Astrocyte of the hippocampus (primary cell): ENCODE data around the gene FUT7.
"Not testable (repeated sequence)": the region's sequence is repeated elsewhere in the genome, so short reads cannot be mapped to it uniquely, and the experiment has no call there.

Source experiments
- DNase-seq: peaks from one replicate; pipeline ENCODE4 v3.0.0; 2011; ENCODE audit warnings: low read depth, low spot score

Gene FUT7

DNA sequence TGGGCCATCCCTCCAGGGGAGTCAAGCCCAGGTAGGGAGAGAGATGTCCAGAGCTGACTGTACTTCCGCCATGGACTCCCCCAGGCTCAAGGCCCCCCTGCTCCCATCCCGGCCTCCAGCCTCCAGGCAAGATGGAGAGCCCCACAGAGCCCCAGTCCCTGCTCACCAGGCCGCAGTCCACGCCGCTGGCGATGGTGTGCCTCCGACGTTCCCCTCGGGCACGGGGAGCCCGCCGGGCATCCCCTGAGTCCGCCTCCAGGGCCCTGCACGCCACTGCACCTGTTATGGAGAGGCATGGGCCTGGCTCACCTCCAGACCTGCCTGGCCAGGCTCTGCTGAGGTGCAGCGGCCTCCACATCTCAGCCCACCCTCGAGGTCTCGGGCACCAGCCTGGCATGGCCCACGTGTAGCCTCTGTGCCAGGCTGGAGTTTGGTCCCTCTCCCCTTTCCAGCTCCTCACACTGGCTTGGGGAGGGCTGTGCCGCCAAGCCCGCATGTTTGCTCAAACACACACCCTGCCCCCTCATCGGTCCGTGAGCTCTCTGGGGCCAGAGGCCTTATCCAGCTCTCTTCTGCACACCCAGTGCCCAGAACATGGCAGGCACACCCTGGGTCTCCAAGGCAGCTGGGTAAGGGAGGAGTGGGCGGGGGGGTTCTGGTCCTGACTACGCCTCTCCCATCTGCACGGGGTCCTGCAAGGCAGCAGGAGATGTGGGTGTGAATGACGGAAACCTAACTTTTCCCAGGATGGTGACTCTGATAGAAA is 34.4 kb upstream of the FUT7 start:
- DNase-seq: no peak

DNA sequence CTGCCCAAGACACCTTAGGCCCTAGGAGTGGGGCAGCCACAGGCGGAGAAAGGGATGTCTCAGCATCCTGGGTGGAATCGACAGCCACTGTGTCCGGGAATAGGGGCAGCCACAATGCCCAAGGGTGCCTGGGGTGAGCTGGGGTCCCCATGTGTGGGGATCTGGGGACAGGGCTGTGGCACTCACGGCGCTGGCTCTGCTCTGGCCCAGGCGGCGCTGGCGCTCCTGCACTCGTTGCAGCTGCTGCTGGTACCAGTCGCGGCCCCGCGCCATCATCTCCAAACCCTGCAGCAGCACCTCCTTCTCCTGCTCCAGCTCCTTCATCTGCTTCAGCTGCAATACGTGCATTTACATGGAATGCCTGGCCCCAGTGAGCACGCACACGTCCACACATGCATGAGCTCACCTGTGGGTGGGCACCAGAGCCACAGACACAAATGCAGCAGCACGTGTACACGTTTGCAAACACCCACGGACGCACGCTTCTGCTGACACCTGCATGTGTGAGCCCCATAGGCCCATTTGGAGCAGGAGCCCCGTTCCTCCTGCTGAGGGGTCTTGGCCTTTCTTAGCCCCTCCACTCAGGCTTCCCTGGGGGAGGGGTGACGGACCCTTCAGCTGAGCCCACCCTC is 33.6 kb upstream of the FUT7 start:
- no peak for DNase-seq

DNA sequence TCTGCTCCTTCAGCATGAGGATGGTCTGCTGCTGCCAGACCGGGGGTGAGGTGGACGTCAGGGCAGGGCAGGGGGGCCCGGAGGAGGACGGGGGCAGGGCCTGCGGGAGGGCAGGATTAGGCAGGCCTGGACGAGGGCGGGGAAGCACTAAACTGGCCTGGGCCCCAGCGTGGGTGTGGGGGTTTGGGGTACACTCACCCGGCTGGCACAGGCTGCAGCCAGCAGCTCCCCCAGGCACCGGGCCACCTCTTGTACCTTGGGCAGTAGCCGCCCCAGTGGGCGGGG is 32.9 kb upstream of the FUT7 start:
- DNase-seq: no peak

DNA sequence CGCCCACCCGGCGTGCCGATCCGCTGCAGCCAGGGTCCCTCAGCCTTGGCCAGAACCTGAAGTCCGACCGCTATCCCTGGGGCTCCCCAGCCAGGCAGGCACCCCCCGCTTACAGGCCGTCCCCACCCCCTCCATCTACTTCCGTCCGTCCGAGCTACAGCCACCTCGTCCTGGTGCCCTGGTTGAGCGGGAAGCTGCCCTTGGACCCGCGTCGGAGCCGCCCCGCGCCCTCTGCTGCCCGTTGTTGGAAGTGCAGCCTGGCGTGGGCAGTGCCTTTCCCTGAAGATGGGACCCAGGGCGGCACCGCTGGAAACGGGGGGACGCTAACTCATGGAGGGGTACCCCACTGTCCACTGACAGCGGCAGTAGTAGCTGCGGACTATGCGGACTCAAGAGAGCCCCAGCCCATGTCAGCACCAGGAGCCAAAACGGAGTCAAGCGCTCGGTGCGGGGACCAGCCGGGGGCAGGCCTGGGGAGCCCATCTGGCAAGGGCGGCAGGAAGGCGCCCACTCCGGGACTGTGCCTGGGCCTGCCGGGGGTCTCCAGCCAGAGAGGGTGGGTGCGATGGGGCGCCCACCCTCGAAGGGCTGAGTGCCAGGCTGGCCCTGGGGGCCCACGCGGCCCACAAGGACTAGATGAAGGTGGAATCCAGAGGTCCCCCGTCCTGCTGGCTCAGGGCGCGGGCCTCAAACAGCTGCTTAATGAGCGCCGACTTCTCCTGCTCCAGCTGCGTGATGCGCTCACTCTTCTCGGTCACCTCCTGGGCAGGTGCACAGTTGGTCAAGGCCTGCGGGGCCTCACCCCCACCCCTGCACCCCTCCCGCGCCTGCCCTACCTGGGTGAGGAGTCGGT is 32.4 kb upstream of the FUT7 start:
- DNase-seq: peak; percentile 74

DNA sequence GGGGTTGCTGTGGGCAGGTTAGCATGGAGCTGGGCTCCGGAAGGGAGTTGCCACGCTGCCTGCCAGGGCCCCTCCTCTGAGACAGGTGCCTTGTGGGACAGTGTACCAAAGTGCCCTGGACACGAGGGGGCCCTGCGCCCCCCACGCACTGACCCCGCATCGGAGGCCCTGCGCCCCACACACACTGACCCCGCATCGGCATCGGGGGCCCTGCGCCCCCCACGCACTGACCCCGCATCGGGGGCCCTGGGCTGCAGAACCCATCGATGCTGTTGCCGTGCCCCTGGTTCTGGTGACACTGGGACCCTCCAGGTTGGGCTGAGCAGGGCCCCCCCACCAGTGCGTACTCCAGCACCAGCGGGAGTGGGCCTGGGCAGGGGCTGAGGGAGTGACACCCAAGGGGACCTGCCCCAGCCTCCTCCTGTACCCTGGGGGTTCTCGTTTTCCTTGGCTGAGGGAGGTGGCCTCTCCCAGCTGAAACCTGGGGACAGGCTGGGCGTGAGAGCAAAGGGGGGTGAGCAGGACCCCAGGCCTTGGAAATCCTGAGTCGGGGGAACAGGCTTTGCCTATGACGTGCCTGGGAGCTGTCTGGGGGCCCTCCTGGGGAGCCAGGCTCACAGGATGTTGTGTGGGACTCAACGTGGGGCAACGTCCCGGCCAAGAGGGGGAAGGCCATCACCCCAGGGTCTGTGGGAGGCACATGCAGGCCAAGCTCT is 31.6 kb upstream of the FUT7 start:
- no peak for DNase-seq

DNA sequence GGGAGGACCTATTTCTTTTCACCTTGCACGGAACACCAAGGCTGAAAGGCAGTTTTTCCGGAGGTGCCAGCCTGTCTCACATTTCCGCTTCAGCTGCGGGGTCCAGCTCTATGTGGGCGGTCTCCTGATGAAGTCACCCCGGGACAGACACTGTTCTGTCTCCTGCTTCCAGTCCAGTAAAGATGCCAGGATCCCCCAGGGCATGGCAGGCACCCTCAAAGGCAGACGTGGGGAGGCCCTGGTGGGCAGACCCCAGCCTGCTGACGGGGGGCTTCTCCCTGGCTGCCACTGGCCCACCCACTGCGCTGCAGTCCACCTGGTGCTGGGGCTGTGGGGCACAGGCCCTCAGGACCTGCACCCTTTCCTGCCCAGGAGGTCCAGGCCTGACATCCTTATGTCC is 30.9 kb upstream of the FUT7 start:
- not testable (repeated sequence) for DNase-seq

DNA sequence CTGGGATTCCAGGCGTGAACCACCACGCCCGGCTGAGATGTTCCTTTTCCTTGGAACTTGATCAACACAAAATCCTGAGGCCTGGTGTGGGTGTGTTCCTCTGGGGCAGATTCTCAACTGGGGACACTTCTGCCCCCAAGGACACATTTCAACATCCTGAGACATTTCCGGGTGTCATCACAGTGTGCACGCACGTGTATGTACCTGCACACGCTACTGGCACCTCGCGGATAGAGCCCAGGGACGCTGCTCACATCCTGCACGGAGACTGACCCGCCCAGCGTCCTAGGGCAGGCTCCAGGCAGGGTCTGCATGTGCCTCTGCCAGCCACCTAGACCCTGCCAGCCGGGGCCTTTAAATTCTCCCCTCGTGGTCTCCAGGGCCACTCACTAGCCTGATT is 30.5 kb upstream of the FUT7 start:
- DNase-seq: no peak

DNA sequence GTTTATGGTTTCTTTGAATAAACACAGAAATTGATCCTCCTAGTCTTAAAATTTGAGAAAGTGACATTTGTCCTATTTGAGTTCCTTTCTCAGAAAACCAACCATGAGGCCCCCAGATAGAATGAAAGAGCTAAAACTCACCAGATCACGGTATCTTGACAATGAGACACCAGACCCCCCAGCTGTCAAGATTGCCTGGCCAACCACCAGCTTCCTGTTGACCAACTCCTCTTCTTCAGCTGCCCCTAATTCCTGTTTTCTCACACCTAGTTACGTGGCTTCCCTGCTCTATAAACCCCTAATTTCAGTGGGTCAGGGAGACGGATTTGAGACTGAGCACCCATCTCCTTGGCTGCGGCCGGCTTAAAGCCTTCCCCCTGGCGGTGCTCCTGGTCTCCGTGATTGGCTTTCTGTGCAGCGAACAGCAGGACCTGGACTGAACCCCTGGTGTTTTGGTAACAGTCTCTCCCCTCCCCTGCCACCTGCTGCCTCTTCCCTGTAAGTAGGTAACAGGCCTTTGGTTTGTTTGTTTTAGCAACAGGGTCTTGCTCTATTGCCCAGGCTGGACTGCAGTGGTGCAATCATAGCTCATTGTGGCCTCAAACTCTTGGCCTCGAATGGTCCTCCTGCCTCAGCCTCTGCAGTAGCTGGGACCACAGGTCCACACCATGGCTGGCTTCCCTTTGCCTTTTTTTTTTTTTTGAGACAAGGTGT is 26.8 kb upstream of the FUT7 start:
- DNase-seq: no peak

DNA sequence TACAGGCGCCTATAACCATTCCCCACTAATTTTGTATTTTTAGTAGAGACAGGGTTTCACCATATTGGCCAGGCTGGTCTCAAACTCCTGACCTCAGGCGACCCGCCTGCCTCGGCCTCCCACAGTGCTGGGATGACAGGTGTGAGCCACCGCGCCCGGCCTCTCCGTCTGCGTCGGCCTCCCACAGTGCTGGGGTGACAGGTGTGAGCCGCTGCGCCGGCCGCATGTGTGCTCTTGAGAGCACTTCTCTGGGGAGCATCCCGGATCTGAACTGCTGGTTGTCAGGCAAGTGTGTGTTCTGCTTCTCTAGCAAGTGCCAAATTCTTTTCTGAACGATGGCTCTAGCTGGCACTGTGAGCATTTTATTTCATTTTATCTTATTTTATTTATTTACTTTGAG is 25.7 kb upstream of the FUT7 start:
- no peak for DNase-seq

DNA sequence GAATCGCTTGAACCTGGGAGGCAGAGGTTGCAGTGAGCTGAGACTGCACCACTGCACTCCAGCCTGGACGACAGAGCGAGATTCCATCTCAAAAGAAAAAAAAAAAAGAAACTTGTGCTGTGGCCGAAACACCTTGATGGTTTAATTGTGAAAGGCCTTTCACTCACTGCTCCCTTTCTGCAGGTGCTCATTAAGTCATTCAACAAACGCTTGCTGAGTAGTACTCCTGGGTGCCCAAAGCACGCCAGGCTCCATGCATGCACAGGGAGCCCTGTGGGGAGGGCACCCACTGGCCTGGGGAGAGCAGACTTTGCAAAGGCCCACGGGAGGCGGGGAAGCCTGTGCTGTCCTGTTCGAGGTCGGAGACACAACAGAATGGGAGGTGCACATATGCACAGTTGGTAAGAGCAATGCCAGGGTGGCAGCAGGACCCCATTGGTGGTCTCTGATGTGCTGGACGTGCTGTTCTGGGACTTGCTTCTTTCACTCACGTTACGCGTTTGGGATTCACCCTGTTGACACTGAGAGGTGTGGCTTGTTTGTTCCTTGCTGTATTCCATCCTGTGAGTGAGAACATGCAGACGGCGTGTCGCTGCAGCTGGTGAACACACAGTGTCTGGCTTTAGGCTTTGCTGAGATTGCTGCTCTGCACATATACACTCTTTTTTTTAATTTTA is 25.0 kb upstream of the FUT7 start:
- DNase-seq: no peak

DNA sequence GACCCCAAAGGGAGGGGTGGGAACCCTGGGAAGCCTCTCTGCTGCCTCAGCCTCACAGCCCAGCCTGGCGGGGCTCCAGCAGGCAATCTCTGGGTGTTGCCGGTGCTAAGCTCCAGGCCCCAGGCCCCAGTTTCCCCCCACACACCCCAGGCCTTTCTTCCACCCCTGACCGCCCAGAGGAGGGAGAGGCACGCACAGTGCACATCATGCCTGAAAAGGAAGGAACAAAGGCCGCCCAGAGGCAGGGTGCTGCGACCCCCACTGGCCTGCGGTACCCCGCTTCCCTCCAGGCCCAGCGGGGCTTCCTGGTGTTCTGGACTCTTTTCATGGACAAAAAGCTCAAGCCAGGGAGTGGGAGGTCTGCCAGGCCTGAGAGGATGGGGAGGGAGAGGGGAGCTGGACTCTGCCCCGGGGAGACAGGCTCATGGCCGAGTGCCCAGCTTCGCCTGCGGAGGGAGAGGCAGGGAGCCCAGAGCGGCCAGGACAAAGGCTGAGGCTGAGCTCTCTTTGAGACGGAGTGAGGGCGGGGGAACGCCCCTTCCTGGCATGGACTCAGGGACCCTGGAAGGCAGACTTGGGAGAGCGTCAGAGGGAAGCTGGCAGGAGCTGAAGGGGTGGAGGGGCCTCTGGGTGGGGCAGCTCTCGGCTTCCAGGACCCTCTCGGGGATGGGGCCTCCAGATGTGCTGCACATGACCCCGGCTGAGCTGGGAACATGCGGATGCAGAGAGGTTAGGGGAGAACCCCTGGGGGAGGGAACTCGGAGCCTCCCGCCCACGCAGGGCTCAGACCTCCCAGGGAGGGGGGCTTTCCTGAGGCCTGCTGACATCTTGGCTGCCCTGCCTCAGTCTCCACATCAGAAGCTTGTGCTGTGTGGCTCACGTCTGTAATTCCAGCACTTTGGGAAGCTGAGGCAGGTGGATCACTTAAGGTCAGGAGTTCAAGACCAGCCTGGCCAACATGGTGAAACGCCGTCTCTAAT is 23.8 kb upstream of the FUT7 start:
- DNase-seq: peak; percentile 96

DNA sequence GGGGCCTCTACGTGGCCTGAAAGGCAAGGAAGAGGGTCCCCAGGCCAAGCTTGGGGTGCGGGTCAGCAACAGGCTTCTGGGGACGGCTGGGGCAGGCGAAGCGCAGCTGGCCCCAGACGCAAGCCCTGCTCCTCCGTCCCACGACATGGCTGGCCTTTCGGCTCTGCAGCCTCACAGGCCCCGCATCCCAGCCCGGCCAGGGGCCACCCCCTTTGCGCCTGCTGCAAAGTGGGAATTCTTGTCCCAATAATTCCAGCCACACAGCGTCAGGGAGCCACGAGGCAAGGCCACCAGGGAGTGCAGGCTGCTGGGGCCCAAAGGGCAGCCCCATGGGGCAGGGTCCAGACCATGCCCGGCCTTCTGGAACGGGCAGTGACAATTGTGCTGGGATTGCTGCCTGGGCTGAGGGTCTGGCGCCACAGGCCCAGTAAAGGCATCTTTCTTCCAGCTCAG is 23.1 kb upstream of the FUT7 start:
- DNase-seq: no peak

DNA sequence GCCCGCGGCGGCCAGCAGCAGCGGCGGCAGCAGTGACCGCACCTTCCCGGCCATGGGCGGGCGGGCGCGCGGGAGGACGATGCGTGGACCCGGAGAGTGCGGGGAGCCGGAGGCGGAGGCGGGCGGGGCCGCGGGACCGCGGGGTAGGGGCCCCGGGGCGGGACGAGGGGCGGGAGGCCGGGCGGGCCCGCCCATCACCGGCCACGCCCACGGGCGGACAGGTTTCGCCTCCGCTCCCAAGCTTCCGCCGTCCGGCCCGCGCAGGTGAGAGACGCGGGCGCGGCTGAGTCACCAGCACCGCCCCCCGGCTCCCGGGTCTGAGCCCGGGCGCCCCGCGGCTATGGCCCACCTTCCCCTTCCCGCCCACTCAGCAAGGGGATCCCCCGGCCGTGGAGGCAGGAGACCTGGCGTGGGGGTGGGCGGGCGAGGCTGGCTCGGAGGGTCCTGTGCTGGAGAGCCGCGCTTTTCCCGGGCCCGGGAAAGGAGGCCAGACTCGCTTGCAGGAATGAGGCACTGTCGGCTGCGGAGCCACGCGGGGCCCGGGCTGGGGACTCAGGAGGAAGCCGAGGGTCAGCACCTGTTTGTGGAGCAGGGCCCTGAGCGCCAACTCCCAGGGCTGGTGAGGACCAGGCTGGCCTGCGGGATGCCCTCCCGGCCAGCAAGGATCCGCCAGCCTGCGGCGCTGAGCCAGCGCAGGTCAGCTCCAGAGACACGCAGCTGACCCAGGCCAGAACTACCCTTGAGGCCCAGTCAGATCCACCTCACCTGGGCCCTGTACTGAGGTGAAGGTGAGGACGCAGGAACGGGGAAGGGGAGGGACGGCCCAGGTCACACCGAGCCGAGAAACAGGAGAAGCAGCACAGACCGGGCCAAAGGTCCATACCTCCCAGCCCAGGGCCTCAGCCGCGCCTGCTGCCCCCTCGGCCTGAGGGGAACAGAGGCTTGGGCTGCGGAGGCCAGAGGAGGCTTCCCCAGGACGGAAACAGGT is 22.4 kb upstream of the FUT7 start, which contains the start of gene ENTPD2:
ENTPD2 (minus strand) TSS at position 118 of the 988 bp plus-strand sequence; CDS start at position 54, 64 bp downstream.
- no peak for DNase-seq

DNA sequence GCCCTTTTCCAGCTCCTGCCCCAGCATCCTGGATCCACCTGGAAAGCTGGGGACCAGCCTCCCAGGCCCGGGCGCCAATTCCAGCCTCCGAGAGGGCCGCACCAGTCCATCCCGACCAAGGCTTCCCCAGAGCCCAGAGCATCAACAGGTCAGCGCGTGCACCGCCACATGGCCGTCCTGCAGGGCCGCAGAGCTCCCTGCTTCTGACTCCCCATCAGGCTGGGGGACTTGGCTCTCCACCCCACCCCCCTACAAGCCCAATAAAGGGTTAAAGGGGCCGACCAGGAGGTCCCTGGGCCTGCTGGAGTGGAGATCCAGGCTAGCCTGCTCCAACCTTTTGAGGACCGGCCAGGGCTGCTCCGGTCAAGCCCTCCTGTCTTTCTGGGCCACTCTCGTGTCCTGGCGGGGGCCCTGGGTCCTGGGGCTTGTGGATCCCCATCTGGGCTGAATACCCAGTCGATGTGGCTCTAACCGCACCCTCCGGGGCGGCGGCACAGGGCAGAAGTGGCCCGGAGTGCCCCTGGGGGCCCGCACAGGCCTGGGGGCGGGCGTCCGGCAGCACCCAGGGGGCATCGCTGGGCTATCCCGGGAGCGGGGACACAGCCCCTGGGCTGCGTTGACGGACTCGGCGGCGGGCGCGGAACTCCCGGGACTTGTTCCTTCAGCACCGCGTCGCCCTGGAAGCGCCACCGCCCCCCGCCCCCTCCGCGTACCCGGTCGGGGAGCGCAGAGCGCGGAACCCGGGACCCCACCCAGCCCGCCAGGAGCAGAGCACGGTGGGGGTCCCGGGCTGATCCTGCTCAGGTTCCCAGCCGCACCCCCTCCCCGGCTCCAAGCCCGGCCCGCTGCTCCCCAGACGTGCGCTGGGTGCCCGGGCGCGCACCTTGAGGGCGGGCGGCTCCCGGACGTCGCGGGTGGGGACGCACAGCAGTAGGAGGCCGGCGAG is 21.4 kb upstream of the FUT7 start:
- no peak for DNase-seq

DNA sequence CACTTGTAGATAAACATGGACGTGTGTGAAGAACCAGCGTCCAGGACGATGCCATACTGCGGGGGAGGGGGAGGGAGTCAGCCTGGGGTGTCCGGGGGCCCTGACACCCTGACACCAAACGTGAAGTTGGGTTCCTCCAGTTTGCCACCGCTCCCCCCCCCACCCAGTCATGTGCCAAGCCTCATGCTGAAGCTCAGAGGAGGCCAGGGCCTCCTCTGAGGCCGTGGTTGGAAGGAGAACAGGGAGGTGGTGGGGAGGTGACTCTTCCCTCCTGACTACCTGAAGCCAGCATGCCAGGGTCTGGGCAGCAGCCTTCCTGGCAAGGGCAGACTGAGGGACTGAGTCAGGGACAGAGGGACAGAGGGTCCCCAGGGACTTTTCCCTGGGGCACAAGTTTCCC is 20.4 kb upstream of the FUT7 start:
- no peak for DNase-seq

DNA sequence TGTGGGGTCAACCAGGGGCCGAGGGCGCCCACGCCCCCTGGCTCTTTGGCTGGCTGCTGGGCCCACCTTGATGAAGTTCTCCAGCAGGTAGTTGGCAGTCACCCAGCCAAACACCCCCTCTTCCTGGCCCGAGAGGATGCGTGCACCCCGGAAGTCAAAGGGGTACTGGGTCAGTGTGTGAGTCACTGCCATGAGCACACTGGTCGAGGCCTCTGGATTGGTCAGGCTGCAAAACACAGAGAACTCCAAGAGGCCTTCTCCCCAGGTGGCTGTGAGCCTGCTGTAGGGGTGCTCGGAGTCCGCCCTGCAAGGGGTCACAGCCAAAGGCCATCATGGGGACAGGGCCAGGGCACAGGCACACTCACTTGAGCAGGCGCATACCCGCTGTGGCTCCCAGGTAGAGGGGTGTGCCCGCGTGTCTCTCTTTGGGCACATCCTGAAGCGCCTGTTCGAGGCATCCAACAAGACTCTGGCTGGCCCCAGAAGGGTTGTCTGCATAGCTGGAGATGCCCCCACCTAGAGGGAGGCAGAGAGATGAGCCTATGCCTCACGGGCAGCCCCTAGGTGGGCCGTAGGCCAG is 19.3 kb upstream of the FUT7 start:
- DNase-seq: no peak

DNA sequence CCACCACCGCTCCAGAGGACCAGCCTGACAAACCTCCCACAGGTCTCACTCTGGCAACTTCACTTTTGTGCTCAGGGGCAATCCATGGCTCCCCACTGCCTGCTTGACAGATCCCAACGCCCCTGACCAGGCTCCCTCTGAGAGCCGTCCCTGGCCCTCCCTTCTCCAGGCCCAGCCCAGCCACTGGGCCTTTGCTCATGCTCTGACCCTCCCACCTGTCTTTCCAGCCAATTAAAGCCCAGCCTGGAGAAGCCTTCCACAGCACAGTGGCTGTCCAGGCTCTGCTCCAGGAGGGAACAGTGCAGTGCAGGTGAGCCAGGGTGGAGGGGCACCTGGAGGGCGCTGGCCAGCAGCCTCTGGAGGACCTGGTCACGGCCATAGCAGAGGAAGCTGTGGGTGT is 18.7 kb upstream of the FUT7 start:
- no peak for DNase-seq
